A204.1 (cell line): Measurements from ENCODE around the gene FRZB.
"Not testable (repeated sequence)": the region's sequence is repeated elsewhere in the genome, so short reads cannot be mapped to it uniquely, and the experiment has no call there.

Experiments used
- FAIRE-seq: peaks from 2 replicates; lab custom pipeline; 2012; peaks lifted over from hg19 to GRCh38; lab: Jason Lieb, UNC

Gene FRZB

GRCh38 chr2:182890305-182890704, 23.9 kb upstream of the FRZB start:
- no peak for FAIRE-seq

- FAIRE-seq = no peak
Observed at GRCh38 chr2:182887753-182888415, 21.4 kb upstream of the FRZB start.

- FAIRE-seq = no peak
Observed at GRCh38 chr2:182887093-182887492, 20.7 kb upstream of the FRZB start.

- no peak for FAIRE-seq
Observed at GRCh38 chr2:182885771-182886170, 19.3 kb upstream of the FRZB start.

- FAIRE-seq = no peak
Observed at GRCh38 chr2:182883451-182883850, 17.0 kb upstream of the FRZB start.

- not testable (repeated sequence) for FAIRE-seq
Observed at GRCh38 chr2:182880100-182880499, 13.7 kb upstream of the FRZB start.

GRCh38 chr2:182876653-182877052, 10.2 kb upstream of the FRZB start:
- FAIRE-seq = not testable (repeated sequence)

GRCh38 chr2:182870227-182870626, 3.8 kb upstream of the FRZB start:
- FAIRE-seq = no peak

GRCh38 chr2:182868054-182868796, 1.8 kb upstream of the FRZB start:
- no peak for FAIRE-seq

GRCh38 chr2:182867426-182868053, 1.1 kb upstream of the FRZB start:
- FAIRE-seq = no peak

- FAIRE-seq = no peak
Observed at GRCh38 chr2:182866095-182866460, 359 bp downstream of the FRZB start.

- no peak for FAIRE-seq
Observed at GRCh38 chr2:182864949-182865570, 1.4 kb downstream of the FRZB start.

GRCh38 chr2:182863642-182864041, 2.8 kb downstream of the FRZB start:
- FAIRE-seq = no peak

GRCh38 chr2:182862091-182862490, 4.3 kb downstream of the FRZB start:
- no peak for FAIRE-seq

- no peak for FAIRE-seq
Observed at GRCh38 chr2:182860858-182861257, 5.6 kb downstream of the FRZB start.

- FAIRE-seq = no peak
Observed at GRCh38 chr2:182858671-182859070, 7.8 kb downstream of the FRZB start.

GRCh38 chr2:182855376-182855775, 11.1 kb downstream of the FRZB start:
- FAIRE-seq = no peak

- FAIRE-seq = no peak
Observed at GRCh38 chr2:182854375-182855105, 11.9 kb downstream of the FRZB start.

GRCh38 chr2:182852801-182853200, 13.6 kb downstream of the FRZB start:
- no peak for FAIRE-seq

GRCh38 chr2:182852090-182852489, 14.3 kb downstream of the FRZB start:
- no peak for FAIRE-seq

GRCh38 chr2:182845794-182846417, 20.5 kb downstream of the FRZB start:
- no peak for FAIRE-seq

GRCh38 chr2:182836451-182836850, 30.0 kb downstream of the FRZB start:
- FAIRE-seq = no peak
